ENCODE data around the gene RIC8A.

Gene RIC8A

DNA sequence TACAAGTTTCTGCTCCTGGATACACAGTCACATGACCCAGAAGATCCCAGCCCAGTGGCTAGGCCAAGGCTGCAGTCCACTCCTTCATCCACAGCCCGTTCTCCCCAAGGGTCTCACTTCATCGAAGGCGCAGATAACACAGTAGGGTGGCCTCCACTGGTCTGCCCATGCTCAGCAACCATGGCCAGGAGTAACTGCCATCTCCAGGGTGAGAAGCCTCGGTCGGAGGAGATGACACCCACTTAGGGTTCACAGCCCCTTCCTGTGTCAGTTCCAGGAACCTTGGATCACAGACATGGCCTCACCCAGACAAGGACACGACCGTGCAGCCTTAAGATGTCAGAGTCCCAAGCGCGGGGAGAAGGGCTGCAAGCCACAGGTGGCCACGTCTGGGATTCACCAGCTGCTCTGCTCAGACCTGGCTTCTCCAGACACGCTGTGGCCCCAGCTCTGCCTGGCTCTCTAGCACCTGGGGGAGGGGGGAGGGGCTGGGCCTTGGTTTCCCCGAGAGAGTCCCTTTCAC is 2.9 kb upstream of the RIC8A start:
- DNase-seq: no peak

DNA sequence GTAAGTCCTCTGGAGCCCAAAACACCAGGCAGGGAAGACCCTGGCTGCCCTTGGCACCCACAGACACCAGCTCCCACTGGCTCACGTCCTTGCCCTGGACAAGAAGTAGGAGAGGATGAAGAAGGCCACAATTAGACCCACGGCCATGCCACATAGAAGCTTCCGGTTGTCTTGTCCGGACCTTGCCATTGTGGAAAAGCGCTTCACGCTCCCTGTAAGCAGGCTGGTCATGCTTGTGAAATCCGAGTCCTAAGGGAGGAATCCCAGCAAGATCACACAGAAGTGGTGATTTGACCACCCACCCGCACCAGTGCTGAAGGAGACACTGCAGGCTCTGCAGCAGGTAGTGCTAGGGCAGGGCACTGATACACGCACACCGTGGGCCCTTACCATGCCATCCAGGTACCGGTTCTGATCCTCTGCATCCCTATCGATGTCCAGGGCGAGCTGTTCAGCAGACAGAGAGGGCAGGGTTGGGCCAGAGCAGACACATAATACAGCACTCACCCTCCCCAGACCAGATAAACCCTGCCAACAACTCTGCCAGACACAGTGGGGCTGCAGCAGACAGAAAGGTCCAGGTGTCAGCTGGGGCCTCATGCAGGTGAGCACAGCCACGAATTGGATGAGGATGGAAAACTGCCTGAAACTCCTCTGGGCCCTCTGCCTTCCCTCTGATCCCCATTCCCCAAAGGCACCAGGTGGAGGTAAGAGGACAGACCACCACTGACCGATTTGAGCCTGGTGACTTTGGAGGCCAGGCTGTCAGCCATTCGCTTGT is 2.1 kb upstream of the RIC8A start:
- no peak for DNase-seq

DNA sequence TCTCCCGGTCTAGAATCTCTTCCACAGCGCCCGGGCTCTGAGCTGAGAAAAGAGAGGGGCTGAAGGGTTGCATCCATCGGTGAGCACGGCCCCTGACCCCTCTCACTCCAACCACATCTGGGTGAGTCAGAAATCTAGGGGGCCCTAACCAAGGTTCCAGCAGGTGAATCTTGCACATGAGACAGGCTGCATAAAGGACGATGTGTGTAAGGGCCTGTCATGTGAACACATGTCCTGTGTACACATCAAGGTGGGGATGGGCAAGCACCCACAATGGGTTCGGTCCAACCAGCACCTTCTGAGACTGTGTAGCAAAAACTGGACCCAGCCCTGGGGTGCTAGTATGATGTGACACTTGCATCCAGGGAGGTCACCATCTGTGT is 1.5 kb upstream of the RIC8A start:
- DNase-seq: no peak

DNA sequence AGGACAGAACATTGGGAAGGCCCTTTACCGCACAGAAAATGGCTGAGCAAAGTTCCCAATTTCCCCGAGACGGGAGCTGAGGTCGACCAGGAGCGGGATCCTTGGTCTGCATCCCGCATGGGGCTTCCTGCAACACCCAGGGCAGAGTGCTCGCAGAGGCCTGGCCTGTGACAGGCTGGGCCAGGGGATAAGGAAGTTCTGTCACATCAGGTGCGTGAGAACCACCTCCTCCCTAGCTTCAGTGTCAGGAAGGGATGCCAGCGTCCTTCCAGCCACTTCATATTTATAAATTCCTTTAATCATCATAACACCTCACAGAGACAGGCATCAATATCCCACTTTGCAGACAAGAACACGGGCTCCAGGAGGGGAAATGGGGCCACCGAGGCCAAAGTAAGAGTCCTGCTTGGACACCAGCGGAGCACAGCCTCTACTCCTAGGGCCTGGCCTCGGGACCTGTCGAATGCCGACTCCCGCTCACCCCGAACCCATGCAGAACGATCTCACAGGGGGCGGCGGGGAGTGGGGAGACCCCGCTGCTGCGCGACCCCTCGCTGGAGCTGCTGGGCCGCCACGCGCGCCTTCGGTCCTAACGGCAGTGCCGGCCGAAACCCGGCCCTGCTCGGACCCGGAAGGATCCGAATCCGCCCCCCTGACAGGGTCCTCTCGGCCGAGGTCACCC is 841 bp upstream of the RIC8A start:
- DNase-seq: peak; percentile 53

DNA sequence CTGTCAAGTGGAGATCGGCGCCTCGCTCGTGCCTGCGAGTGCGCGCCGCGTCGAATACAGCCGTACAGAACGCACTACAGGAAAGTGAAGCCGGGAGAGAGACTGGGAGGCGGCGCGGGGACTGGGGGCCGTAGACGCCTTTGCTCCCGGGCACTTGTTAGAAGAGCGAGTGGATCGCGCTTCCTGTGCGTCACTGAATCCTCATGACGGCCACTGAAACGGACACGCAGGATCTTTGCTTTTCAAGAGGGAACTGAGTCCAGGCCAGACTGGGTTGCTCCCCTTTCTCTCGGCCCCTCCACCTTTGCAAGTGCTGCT is 314 bp downstream of the RIC8A start:
- peak; percentile 64 for DNase-seq

DNA sequence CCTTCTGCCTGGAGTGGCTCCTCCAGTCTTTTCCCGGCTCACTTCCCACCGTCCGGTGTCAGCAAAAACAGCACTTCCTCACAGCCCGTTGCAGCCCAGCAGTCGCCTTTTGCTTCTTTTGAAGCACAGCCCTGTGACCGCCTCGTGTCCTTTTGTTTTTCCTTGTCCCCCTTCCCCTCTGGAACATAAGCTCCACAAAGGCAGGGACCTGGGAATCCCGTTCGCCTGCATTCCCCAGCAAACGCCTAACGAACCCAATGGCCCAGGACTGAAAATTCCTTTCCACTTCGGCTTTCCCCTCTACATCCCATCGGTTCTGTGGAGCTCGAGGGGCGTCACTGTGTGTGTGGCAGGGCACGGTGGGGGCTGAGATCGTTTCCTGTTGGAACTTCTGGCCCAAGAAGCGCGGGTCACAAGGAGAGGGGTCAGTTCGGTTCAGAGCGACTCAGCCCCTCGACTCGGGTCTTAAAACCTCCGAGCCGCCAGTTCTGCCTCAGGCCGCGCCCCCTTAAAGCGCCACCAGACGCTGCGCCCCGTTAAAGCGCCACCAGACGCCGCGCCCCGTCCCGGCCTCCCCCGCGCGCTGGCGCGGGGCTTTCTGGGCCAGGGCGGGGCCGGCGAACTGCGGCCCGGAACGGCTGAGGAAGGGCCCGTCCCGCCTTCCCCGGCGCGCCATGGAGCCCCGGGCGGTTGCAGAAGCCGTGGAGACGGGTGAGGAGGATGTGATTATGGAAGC is 841 bp downstream of the RIC8A start:
- peak; percentile 92 for DNase-seq

DNA sequence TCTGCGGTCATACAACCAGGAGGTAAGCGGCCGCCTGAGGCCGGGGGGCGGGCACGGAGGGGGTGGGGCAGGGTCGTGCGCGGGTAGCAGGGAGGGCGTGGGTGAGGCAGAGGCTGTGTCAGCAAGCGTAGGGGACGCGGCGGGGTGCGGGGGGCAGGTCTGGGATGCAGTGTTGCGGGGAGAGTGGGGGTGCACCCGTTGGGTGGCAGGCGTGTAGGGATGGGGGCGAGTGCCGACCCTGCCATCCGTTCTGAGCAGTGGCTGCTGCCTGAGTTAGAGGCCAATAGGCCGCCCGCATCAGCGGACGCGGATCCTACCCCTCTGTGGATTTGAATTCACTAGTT is 1.4 kb downstream of the RIC8A start:
- no peak for DNase-seq

DNA sequence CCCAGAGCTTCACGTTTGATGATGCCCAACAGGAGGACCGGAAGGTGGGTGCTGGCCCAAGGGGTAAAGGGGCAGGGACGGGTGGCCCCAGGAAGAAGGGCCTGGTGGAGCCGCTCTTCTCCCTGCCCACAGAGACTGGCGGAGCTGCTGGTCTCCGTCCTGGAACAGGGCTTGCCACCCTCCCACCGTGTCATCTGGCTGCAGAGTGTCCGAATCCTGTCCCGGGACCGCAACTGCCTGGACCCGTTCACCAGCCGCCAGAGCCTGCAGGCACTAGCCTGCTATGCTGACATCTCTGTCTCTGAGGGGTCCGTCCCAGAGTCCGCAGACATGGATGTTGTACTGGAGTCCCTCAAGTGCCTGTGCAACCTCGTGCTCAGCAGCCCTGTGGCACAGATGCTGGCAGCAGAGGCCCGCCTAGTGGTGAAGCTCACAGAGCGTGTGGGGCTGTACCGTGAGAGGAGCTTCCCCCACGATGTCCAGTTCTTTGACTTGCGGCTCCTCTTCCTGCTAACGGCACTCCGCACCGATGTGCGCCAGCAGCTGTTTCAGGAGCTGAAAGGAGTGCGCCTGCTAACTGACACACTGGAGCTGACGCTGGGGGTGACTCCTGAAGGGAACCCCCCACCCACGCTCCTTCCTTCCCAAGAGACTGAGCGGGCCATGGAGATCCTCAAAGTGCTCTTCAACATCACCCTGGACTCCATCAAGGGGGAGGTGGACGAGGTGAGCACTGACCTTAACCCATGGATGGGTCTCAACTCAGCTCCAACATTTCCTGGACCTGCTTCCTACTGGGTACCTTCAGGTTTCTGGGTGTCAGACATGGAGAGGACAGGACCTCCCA is 2.0 kb downstream of the RIC8A start:
- DNase-seq: no peak

DNA sequence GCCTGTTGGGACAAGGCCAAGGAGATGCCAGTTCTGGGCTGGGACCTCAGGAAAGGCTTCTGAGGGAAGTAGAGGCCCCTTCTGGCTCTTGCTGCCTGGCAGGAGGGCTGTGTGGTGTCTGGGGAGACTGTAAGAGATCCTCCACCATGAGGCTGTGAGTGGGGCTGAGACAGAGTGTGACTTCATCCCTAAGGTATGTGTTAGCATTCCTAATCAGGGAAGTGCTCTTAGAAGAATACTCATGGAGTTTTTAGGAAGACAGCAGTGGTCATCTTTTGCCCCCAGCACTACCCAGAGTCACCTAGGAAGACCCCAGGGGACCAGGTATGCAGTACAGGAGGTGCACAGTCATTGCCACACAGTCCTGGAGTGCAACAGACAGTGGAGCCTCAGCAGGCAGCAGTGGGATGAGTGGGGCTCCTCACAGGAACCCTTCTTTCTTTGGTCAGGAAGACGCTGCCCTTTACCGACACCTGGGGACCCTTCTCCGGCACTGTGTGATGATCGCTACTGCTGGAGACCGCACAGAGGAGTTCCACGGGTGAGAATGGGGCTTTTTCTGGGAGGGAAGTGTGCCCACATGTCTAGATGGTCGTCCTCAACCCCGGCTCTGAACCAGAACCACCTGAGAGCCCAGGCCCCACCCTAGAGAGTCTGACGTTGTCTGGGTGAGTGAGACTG is 2.8 kb downstream of the RIC8A start:
- DNase-seq: no peak

DNA sequence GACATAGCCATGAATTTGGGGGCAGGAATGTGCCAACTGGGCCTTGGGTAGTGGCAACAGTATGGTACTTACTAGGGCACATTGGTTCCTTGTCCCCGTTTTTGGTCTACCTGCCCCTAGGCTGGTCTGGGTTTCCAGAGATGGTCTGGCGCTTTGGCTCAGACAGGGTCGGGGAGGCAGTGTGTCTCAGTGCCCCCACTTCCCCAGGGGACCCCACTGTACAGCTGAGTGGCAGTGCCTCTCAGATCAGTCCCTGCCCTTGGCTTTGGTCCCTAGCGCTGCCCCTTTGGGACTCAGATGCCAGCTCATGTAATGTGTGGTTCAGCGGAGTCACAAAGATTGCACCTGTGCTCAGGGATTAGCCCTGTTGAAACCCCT is 3.3 kb downstream of the RIC8A start:
- DNase-seq: no peak

DNA sequence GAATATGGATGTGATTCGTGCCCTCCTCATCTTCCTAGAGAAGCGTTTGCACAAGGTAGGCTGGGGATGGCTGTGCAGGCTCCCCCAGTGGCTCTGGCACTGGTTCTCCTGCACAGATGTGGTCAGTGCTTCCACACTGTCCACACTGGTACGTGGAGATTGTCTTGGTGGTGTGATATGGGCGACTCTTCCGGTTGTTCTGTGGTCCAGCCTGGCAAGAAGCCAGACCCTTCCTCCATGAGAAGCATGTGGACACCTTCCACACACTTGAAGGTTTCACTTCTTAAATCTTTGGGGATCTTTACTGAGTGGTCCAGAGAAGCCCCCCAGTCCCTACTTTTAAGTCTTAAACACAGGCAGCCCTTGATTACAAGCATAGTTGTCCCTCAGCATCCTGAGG is 3.8 kb downstream of the RIC8A start:
- DNase-seq: no peak

DNA sequence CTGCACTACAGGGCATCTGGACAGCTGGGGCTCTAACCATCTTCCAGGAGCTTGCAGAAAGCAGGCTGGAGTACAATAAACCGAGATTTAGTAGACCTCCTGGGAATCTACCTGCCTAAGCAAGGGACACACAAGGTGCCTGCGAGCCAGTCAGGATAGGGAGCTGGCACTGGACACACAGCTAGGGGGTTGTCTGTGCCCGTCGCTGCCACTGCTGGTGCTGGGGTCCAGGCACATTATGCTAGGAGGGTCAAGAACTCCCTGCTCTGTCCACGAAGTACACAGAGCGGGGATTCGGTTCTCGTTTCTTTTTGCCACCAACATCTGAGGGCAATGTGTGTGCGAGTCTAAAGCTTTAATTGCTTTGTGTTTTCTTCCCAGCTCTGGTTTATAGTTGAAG is 4.2 kb downstream of the RIC8A start:
- DNase-seq: no peak

DNA sequence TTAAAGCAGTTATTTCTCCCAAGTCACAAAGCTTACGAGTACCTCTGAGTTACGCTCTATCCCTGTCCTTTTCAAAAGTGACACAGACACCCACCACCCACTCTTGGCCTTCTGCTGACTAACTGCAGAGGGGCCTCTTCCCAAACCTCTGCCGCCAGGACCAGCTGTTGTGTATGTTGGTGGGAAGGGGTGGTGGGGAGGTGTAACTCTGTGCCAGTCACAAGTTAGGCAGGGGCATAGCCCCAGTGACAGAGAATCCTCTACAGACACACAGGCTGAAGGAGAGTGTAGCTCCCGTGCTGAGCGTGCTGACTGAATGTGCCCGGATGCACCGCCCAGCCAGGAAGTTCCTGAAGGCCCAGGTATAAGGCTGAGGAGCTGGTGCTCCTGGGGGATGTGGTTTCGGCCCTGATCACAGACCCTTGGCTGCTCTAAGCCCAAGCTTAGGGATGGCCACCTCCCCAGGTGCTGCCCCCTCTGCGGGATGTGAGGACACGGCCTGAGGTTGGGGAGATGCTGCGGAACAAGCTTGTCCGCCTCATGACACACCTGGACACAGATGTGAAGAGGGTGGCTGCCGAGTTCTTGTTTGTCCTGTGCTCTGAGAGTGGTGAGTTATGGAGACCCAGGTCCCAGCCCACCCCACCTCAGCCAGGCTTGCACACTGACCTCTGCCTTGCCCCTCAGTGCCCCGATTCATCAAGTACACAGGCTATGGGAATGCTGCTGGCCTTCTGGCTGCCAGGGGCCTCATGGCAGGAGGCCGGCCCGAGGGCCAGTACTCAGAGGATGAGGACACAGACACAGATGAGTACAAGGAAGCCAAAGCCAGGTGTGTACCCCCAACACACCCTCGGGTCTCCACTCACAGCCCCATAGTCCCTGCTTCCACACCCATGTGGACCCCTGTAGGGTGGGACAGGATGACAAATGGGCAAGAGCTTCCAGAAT is 4.9 kb downstream of the RIC8A start:
- DNase-seq: no peak

DNA sequence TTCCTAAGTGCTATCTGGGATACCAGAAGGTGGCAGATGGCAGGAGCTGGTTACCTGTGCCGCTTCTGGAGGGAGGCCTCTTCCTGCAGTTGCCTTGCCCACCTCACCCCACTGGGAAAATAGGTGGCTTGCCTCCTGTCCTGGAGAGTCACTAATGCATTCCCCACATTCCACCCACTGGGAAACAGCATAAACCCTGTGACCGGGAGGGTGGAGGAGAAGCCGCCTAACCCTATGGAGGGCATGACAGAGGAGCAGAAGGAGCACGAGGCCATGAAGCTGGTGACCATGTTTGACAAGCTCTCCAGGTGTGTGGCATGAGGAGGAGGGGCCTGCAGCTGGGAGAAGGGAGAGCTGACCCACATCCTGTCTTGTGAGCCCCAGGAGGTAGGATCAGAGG is 5.6 kb downstream of the RIC8A start:
- no peak for DNase-seq

DNA sequence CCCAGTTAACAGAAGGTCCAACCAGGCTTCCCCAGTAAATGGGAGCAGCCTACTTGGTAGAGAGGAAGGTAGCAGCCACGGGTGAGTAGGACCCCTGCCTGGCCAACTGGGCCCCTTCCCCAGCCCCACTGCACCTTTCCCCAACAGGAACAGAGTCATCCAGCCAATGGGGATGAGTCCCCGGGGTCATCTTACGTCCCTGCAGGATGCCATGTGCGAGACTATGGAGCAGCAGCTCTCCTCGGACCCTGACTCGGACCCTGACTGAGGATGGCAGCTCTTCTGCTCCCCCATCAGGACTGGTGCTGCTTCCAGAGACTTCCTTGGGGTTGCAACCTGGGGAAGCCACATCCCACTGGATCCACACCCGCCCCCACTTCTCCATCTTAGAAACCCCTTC is 6.6 kb downstream of the RIC8A start:
- DNase-seq: no peak

DNA sequence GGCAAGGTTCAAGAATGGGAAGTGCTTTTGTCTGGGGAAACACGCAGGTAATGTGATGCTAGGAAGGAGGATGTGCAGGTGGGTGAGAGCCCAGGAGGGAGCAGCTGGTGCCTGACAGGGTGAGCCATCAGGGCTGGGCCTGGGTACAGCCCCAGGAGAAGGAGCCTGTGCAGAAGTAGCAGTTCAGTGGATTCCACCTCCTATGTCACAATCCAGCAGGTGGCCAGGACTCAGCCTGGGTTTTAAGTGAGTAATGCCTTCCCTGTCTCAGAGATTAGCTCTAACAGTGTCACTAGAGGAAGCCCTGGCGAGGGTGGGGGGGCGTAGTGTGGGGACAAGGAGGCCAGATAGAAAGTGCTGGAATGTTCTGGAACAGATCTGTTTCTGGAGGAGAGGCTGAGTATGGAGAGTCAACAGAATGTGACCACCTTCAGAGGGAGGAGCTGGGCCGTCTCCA is 8.1 kb downstream of the RIC8A start:
- no peak for DNase-seq

DNA sequence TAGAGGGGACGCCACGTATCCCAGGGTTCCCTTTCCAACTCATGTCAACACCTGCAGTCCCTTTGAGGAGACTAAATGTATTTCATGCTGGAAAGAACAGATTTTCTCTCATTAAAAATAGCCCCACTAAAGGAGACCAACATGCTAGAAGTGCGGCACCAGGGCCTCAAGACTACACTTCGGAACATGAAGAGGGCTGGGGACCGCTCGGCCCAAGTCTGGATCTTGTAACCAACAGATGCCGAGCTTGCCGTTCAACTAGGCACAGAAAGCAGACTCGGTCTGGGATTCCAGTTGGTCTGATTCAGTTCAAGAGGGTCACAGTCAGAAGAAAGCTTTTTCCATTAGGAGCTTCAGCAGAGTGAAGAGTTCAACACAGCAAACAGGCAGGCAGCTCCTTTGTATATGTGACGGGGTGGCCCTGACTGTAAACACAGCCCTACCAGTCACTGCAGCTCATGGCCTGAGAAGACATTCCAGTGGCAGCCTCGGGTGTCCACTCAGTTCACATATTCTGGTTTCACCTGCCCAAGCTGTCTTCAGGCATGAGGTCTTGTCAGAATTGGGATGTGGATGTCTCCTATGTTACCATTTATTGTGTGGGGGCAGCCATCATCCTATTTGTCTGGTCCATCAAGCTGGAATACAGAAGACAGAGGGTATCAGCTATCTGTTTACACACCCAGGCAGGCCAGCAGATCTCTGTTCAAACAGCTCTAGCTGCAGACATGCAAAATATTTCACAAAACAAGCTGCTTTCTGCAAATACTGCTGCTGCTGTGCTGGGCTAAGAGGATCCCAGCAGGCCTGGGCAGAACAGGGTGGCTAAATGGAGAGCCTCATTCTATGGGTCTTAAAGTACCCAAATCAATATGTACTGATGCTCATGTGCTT is 8.8 kb downstream of the RIC8A start:
- no peak for DNase-seq

DNA sequence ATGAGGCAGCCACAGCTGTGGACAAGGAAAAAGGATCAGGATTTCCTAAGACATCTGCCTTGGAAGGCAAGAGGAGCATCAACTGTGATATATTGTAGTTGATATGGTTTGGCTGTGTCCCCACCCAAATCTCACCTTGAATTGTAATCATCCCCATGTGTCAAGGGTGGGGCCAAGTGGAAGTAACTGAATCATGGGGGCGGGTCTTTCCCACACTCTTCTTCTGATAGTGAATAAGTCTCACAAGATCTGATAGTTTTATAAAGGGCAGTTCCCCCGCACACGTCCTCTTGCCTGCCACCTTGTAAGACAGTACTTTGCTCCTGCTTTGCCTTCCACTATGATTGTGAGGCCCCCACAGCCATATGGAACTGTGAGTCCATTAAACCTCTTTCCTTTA is 10.2 kb downstream of the RIC8A start:
- DNase-seq: no peak

DNA sequence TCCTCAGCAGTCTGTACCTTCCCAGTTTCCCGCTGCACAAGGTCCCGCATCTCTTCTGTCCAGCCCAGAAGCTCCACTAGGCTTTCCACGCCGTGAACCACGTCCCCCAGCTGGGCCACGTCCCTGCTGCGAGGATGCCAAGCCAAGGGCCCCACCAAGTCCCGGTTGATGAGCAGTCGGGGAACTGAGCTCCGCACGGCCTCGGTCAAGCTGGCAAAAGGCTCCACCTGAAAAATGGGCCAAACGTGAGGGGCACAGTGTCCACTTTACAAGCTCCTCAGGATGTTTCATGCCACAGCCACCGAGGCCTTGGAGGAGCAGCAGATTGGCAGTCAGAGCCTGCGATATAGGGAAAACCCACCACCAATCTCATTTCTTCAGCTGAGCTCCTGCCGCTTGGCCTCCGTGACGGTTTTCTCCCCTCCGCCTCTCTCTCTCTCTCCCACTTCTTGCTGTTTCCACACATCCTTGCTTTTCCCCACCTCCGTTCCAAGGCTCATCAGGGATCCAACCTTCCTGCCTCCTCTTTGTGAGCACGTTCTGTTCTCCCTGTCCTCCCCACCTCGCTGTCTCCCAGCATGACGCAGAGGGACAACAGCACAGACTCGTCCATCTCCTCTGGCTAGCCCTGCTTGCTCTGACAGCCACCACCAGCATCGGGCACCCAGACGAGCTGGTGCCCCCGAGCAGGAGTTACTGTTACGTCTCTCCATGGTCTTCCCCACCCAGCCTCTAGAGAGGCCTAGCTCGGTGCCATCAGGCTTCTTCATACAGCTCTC is 11.5 kb downstream of the RIC8A start:
- DNase-seq: no peak

All from hematopoietic multipotent progenitor cell treated with erythropoietin and hydrocortisone succinate and interleukin-3 and kit ligand, for 6 days (in vitro differentiated cells).